Measurements from ENCODE around the gene NAIF1.

GRCh38 chr9:128114326-128115186 is 47.4 kb upstream of the NAIF1 start:
- TF ChIP-seq EZH2 (IDR thresholded peaks at IDR 0.05) (no peak), POLR2A (IDR thresholded peaks at IDR 0.05; ENCODE audit: borderline replicate concordance, extremely low read depth, insufficient read depth, insufficient read length) (no peak), ZNF274 (IDR thresholded peaks at IDR 0.05; ENCODE audit: low read depth, low read length) (no peak), ZBTB33 (IDR thresholded peaks at IDR 0.05; ENCODE audit: extremely low read depth, insufficient replicate concordance, low read length) (no peak), EZH2phosphoT487 (IDR thresholded peaks at IDR 0.05; ENCODE audit: borderline replicate concordance) (no peak), RAD21 (IDR thresholded peaks at IDR 0.05; ENCODE audit: low read depth) (no peak), YY1 (IDR thresholded peaks at IDR 0.05; ENCODE audit: extremely low read depth, insufficient replicate concordance, low read depth, low read length) (no peak), MAX (IDR thresholded peaks at IDR 0.05) (no peak), EGR1 (IDR thresholded peaks at IDR 0.05; ENCODE audit: low read depth) (no peak)
- TF ChIP-seq, protein P1, sequence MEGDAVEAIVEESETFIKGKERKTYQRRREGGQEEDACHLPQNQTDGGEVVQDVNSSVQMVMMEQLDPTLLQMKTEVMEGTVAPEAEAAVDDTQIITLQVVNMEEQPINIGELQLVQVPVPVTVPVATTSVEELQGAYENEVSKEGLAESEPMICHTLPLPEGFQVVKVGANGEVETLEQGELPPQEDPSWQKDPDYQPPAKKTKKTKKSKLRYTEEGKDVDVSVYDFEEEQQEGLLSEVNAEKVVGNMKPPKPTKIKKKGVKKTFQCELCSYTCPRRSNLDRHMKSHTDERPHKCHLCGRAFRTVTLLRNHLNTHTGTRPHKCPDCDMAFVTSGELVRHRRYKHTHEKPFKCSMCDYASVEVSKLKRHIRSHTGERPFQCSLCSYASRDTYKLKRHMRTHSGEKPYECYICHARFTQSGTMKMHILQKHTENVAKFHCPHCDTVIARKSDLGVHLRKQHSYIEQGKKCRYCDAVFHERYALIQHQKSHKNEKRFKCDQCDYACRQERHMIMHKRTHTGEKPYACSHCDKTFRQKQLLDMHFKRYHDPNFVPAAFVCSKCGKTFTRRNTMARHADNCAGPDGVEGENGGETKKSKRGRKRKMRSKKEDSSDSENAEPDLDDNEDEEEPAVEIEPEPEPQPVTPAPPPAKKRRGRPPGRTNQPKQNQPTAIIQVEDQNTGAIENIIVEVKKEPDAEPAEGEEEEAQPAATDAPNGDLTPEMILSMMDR (IDR thresholded peaks at IDR 0.05 in 2 of 3, conservative IDR thresholded peaks at IDR 0.05 in 1 of 3; ENCODE audit: borderline replicate concordance in 1 of 3, insufficient read depth in 1 of 3, low read depth in 2 of 3, low read length in 2 of 3): no peak

All from HCT116 (cell line).